Measurements from ENCODE around the gene AJAP1. TPM values are rescaled to one million over a fixed set of nuclear protein-coding genes. Genes with fewer than 3 reads are reported as not detected.

AJAP1 gene
- total and polyA plus RNA-seq, 2 of the 13 experiments (the other 11 are each of a cell fraction or from before 2014, with no cell fraction given), result not detected

DNA sequence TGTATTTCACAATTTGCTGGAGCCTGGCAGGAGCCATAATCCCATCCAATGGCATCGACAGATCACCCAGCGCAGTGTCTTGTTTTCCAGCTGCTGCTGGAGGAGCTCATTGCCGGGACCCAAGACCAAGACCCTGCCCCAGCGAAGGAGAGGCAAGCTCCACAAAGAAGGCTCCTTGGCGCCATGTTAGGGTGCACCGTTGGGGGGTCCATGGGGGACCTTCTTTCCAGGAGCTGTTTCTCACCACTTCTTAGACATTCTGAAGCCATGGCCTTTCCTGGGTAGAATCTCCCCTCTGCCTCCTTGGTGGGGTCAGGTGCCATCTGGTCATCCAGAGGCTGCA lies 31.1 kb downstream of the AJAP1 start (continued):
- no peak for TF ChIP-seq BRF2 (CRISPR knock-in tag; IDR thresholded peaks at IDR 0.05)
- TF ChIP-seq MAFK (conservative IDR thresholded peaks at IDR 0.05 in 1 of 2, IDR thresholded peaks at IDR 0.05 in 1 of 2; ENCODE audit: low read length in 2 of 2), result no peak

DNA sequence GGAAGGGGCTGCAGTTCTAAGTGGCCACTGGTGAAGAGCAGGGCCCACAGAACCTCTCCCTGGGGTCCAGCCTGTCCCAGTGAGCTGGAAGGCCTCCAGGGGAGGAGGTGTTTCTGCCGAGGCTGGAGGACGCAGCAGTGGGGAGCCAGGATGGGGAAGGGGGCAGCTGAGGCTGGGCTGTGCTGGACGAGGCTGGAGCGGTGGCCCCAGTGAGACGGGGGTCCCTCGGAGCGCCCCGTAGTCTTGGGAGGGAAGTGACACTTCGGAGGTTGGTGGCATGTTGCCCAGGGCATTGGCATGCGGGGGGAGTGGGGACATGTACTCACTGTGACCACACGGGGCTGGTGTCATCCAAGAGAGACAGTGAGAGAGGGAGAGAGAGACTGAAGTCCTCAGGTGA lies 33.5 kb downstream of the AJAP1 start:
- Histone ChIP-seq H3K27ac (ENCODE audit: extremely low read length, insufficient read depth, low read length) (no peak overlapping the region), H3K27me3 (ENCODE audit: control insufficient read depth in 1 of 2, insufficient read depth in 2 of 2, low read length in 2 of 2) (peaks cover 0 to 3% of the 10 kb centered on the region in 2 experiments; a peak in 2 of 5 replicates), H3K79me2 (ENCODE audit: insufficient read depth, low read length) (no peaks in the 10 kb centered on the region), H3K4me1 (ENCODE audit: insufficient read depth, low read length) (no peaks in the 10 kb centered on the region), H3K9me3 (ENCODE audit: low read length) (no peaks in the 10 kb centered on the region), H3K9ac (ENCODE audit: insufficient read depth, low read depth, low read length) (no peak overlapping the region), H2AFZ (ENCODE audit: low read length) (no peak overlapping the region), H3K36me3 (replicated peaks in 1 of 2; ENCODE audit: control insufficient read depth in 1 of 2, insufficient read depth in 2 of 2, low read length in 2 of 2) (no peaks in the 10 kb centered on the region), H3K4me2 (ENCODE audit: low read depth, low read length) (no peak overlapping the region), H3K4me3 (replicated peaks in 1 of 3; ENCODE audit: insufficient read depth in 1 of 3, low read depth in 2 of 3, low read length in 3 of 3) (no peak overlapping the region), H4K20me1 (ENCODE audit: insufficient read depth, low read length) (no peaks in the 10 kb centered on the region)
- ChIA-PET POLR2A (no interaction called here), CTCF (ENCODE audit: low intra/inter-chr PET ratio, low total read pairs) (no interaction called here)
- intact Hi-C loops (cut with micrococcal nuclease; ENCODE audit: unreplicated experiment), result no loop called here
- in situ Hi-C loops (cut with HindIII; ENCODE audit: extremely low pct_ligation_motif_present, low pct_unique_long_range_greater_than_20kb), result no loop called here
- WGBS (ENCODE audit: low lambda C conversion rate), result 46% methylated on average over 8 of the region's 11 CpGs
- no peak for FAIRE-seq
- DNase-seq (ENCODE audit: low spot score), result no peak
- BruUV-seq (replicated peaks), result no TSS peak
- no peak for ATAC-seq
- TF ChIP-seq NCOR1 (IDR thresholded peaks at IDR 0.05; ENCODE audit: borderline replicate concordance, low read length), result no peak
- TF ChIP-seq JDP2 (CRISPR knock-in tag; IDR thresholded peaks at IDR 0.05; ENCODE audit: borderline replicate concordance), result no peak
- no peak for TF ChIP-seq SMAD1 (CRISPR knock-in tag; IDR thresholded peaks at IDR 0.05; ENCODE audit: borderline replicate concordance, low read depth)
- TF ChIP-seq ZNF768 (CRISPR knock-in tag; IDR thresholded peaks at IDR 0.05), result no peak
- TF ChIP-seq SOX5 (CRISPR knock-in tag; IDR thresholded peaks at IDR 0.05; ENCODE audit: borderline replicate concordance), result no peak
- TF ChIP-seq PPARG (CRISPR knock-in tag; conservative IDR thresholded peaks at IDR 0.05), result no peak
- TF ChIP-seq GTF3A (CRISPR knock-in tag; conservative IDR thresholded peaks at IDR 0.05), result no peak
- no peak for TF ChIP-seq ARNTL (CRISPR knock-in tag; IDR thresholded peaks at IDR 0.05)
- TF ChIP-seq ZBTB40 (IDR thresholded peaks at IDR 0.05), result no peak
- TF ChIP-seq ZBTB40 (CRISPR knock-in tag; IDR thresholded peaks at IDR 0.05), result no peak
- no peak for TF ChIP-seq MLX (CRISPR knock-in tag; IDR thresholded peaks at IDR 0.05)
- TF ChIP-seq SRF (IDR thresholded peaks at IDR 0.05; ENCODE audit: low read depth, low read length), result no peak
- TF ChIP-seq RARG (CRISPR knock-in tag; IDR thresholded peaks at IDR 0.05; ENCODE audit: low read depth), result no peak
